Esophagus squamous epithelium (tissue), 4 donors: ENCODE data around the gene POLR2E.

Experiments
- POLR2A ChIP-seq, 4 donors: fragments of 450-650 bp; IDR thresholded peaks; one replicate each; pipeline ENCODE4 v1.6.1; 2017; ENCODE audit warnings: antibody characterized with exemption in 4 of 4, mild to moderate bottlenecking in 4 of 4, moderate library complexity in 3 of 4
- TF ChIP-seq, protein P1 (sequence below), 6 experiments: fragments of 450-650 bp in 4 of 6; fragments of 200-600 bp in 2 of 6; sonication (generic) in 2 of 6; IDR thresholded peaks; one replicate each; pipeline ENCODE4 v1.5.1; 2016 to 2019; ENCODE audit warnings: antibody characterized with exemption in 6 of 6, mild to moderate bottlenecking in 4 of 6, moderate library complexity in 4 of 6

DNA sequence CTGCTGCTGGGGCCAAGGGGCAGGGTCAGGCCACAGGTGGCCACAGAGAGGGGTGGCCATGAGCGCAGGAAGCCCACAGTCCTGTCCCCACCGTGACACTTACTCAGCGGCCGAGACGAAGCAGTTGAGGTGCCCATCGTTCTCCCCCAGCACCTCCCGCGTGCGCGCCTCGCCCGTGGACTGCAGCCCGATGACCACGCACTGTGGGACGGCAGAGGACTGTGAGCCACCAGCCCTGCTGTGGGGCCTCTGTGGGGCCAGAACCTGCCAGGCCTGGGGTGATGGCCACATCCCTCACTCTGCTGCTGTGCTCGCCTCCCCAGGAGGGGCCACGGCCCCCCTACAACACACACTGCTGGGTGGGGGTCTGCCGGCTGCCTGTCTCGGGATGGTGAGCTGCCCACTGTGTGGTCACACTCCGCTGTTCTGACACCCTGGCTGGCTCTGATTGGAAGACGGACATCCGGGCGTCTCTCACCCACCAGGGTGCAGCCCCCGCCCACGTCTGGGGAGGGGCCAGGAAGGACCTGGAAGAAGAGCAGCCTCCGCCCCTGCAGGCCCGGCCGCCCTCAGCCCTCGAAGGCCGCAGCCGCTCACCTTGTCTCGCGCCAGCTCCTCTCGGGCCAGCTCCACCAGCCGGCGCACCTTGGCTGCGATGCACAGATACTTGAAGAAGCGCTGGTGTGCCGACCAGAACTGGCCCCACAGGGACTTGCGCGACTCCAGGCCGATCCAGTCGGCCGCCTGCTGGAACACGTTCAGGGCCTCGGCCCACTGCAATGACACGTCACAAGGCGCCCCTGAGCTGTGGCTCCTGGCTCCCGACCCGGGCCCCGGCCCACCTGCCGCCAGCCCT is 21.8 kb upstream of the POLR2E start:
- TF ChIP-seq, protein P1, sequence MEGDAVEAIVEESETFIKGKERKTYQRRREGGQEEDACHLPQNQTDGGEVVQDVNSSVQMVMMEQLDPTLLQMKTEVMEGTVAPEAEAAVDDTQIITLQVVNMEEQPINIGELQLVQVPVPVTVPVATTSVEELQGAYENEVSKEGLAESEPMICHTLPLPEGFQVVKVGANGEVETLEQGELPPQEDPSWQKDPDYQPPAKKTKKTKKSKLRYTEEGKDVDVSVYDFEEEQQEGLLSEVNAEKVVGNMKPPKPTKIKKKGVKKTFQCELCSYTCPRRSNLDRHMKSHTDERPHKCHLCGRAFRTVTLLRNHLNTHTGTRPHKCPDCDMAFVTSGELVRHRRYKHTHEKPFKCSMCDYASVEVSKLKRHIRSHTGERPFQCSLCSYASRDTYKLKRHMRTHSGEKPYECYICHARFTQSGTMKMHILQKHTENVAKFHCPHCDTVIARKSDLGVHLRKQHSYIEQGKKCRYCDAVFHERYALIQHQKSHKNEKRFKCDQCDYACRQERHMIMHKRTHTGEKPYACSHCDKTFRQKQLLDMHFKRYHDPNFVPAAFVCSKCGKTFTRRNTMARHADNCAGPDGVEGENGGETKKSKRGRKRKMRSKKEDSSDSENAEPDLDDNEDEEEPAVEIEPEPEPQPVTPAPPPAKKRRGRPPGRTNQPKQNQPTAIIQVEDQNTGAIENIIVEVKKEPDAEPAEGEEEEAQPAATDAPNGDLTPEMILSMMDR (IDR thresholded peaks at IDR 0.05): no peak
- no peak for TF ChIP-seq POLR2A (IDR thresholded peaks at IDR 0.05)
